Bronchial epithelial cell (primary cell): Measurements from ENCODE around the gene PMS1. TPM values are rescaled to one million over a fixed set of nuclear protein-coding genes. Genes with fewer than 3 reads are reported as not detected.
A peak's percentile ranks its signal among the peaks of the same experiment; 100 is the strongest.
"Not testable (repeated sequence)": the region's sequence is repeated elsewhere in the genome, so short reads cannot be mapped to it uniquely, and the experiment has no call there.

ENCODE experiments used
- DNase-seq: peaks from one replicate; pipeline ENCODE4 v3.0.0-alpha.2; 2010; ENCODE audit warnings: low read depth
- FAIRE-seq: peaks from 2 replicates; lab custom pipeline; 2011; peaks lifted over from hg19 to GRCh38; lab: Jason Lieb, UNC
- H3K27me3 ChIP-seq: 2 replicates; pipeline ENCODE4 v1.5.1; 2011; ENCODE audit warnings: low read length; ENCODE audit not compliant: control insufficient read depth, insufficient read depth
- H3K36me3 ChIP-seq: 2 replicates; pipeline ENCODE4 v1.5.1; 2011; ENCODE audit warnings: low read length; ENCODE audit not compliant: control insufficient read depth, insufficient read depth
- H3K4me3 ChIP-seq: 2 replicates; pipeline ENCODE4 v1.5.1; 2011; ENCODE audit warnings: mild to moderate bottlenecking, low read depth, low read length, control low read depth
- CTCF ChIP-seq: IDR thresholded peaks from 2 replicates; pipeline ENCODE4 v1.5.1; 2011; ENCODE audit warnings: mild to moderate bottlenecking, moderate library complexity, low read length, control low read depth, inconsistent platforms; ENCODE audit not compliant: insufficient read depth, severe bottlenecking
- total RNA-seq: library from RNA; depleted of rRNA; stranded (reverse); fragments of >200 nt; gene quantifications from 2 replicates; pipeline ENCODE4 v1.2.1, GENCODE V29; 2014

Gene PMS1
- total RNA-seq, 1 donor from 2014 or later, result 22.6 TPM

DNA sequence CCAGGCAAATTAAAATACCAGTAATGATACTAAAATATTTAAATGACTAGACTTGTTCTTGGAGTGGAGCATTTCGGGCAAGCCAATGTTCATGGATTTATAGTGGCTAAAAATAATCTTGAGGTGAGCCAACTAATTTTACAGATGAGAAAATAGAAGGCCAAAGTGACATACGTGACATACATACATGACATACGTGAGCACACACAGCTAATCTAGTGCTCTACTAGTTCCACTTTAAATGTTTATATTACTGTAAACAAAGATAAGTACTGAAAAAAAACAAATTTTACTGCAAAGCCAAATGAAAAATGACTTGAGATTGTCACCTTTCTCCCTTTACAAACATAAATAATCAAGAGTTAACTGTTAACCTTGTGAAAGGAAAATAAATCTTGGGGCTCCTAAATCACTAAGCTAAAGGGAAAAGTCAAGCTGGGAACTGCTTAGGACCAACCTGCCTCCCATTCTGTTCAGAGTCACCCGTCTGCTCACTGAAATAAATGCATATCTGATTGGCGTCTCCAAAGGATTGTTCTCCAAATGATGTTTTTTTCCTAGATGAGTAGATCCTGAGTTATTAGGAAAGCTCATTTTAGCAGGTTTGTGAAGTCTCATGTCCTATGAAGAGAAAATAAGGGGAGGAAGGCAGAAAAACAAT lies 96.7 kb downstream of the PMS1 start:
- FAIRE-seq (no peak), DNase-seq (no peak)
- Histone ChIP-seq H3K4me3 (no peak overlapping the region), H3K27me3 (no peaks in the 10 kb centered on the region), H3K36me3 (no peaks in the 10 kb centered on the region)
- no peak for TF ChIP-seq CTCF

- FAIRE-seq (peak; percentile 79), DNase-seq (no peak)
- Histone ChIP-seq H3K27me3 (no peaks in the 10 kb centered on the region), H3K36me3 (no peaks in the 10 kb centered on the region), H3K4me3 (no peak overlapping the region)
- no peak for TF ChIP-seq CTCF
Measured at GRCh38 chr2:189885368-189885767, 101.1 kb downstream of the PMS1 start.

DNA sequence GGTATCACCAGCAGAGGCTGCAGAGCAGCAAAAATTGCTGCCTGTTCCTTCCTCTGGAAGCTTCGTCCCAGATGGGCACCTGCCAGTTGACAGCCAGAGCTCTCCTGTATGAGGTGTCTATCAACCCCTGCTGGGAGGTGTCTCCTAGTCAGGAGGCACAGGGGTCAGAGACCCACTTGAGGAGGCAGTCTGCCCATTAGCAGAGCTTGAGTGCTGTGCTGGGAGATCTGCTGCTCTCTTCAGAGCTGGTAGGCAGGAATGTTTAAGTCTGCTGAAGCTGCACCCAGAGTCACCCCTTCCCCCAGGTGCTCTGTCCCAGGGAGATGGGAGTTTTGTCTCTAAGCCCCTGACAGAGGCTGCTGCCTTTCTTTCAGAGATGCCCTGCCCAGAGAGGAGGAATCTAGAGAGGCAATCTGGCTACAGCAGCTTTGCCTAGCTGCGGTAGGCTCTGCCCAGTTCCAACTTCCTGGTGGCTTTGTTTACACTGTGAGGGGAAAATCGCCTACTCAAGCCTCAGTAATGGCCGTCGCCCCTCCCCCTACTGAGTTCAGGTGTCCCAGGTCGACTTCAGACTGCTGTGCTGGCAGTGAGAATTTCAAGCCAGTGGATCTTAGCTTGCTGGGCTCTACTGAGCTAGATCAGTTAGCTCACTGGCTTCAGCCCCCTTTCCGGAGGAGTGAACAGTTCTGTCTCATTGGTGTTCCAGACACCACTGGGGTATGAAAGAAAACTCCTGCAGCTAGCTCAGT lies 108.5 kb downstream of the PMS1 start:
- H3K27me3 ChIP-seq, DNase-seq, H3K36me3 ChIP-seq, H3K4me3 ChIP-seq, FAIRE-seq: not testable (repeated sequence)

- Histone ChIP-seq H3K36me3 (no peaks in the 10 kb centered on the region), H3K27me3 (peaks cover 2% of the 10 kb centered on the region), H3K4me3 (no peak overlapping the region)
- no peak for FAIRE-seq
- no peak for DNase-seq
- TF ChIP-seq CTCF, result no peak
Measured at GRCh38 chr2:189896809-189897208, 112.6 kb downstream of the PMS1 start.

GRCh38 chr2:189899101-189899500 lies 114.9 kb downstream of the PMS1 start:
- DNase-seq, result peak; percentile 10
- TF ChIP-seq CTCF, result no peak
- no peak for FAIRE-seq

DNA sequence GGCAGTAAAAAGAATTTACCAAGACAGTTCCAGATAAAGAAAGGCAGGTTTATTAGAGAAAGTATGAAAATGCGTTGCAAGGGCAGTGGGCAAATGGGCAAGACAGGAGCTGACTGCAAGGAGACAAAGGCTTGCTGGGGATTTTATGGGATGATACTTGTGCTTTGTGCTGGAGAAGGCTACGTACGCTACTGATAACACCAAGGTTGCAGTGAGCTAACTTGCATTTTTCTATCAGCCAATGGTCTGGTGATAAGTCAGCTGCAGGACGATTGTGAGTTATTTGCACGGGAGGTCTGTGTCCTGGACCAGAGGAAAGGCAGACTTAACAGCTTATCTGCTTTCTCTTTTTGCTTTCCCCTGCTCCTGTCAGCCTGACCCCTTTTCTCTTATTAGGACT lies 116.5 kb downstream of the PMS1 start:
- Histone ChIP-seq H3K27me3 (peaks cover 2% of the 10 kb centered on the region), H3K36me3 (no peaks in the 10 kb centered on the region), H3K4me3 (no peak overlapping the region)
- DNase-seq (no peak), FAIRE-seq (no peak)
- TF ChIP-seq CTCF, result no peak

More at GRCh38 chr2:189899101-189899500, 114.9 kb downstream of the PMS1 start:
- H3K27me3 ChIP-seq, result peaks cover 2% of the 10 kb centered on the region
- H3K36me3 ChIP-seq, result no peaks in the 10 kb centered on the region
- H3K4me3 ChIP-seq, result no peak overlapping the region
